Endothelial cell (in vitro differentiated cells): ENCODE results near the gene PDS5B. TPM values are rescaled to one million over a fixed set of nuclear protein-coding genes. Genes with fewer than 3 reads are reported as not detected.

ENCODE experiments used
- DNase-seq: peaks from one replicate; pipeline ENCODE4 v3.0.0; 2021; ENCODE audit warnings: low spot score
- H3K27ac Mint-ChIP-seq: one replicate; pipeline ENCODE4 v1.8.0; 2021; ENCODE audit warnings: mixed read lengths, inconsistent platforms; ENCODE audit not compliant: unreplicated experiment
- H3K27me3 Mint-ChIP-seq: one replicate; pipeline ENCODE4 v1.8.0; 2021; ENCODE audit warnings: mild to moderate bottlenecking, moderate library complexity, mixed read lengths, inconsistent platforms; ENCODE audit not compliant: unreplicated experiment
- H3K36me3 Mint-ChIP-seq: one replicate; pipeline ENCODE4 v1.8.0; 2021; ENCODE audit warnings: mild to moderate bottlenecking, low read depth, mixed read lengths, inconsistent platforms; ENCODE audit not compliant: unreplicated experiment
- H3K4me1 Mint-ChIP-seq: one replicate; pipeline ENCODE4 v1.8.0; 2021; ENCODE audit warnings: mild to moderate bottlenecking, mixed read lengths, inconsistent platforms; ENCODE audit not compliant: unreplicated experiment
- H3K4me3 Mint-ChIP-seq: one replicate; pipeline ENCODE4 v1.8.0; 2021; ENCODE audit warnings: mild to moderate bottlenecking, mixed read lengths, inconsistent platforms; ENCODE audit not compliant: unreplicated experiment
- H3K9me3 Mint-ChIP-seq: one replicate; pipeline ENCODE4 v1.8.0; 2021; ENCODE audit warnings: mixed read lengths, inconsistent platforms; ENCODE audit not compliant: unreplicated experiment
- total RNA-seq: library from RNA; stranded (reverse); fragmentation: NEBNext Ultra II Directional; extraction: Animal tissue kit (Norgen Biotek cat#: 25700); gene quantifications from one replicate; pipeline ENCODE4 v1.2.1, GENCODE V29; 2021; ENCODE audit not compliant: unreplicated experiment
- TF ChIP-seq, protein P1 (sequence below): fragments of 200-600 bp; sonication (generic); IDR thresholded peaks from one replicate; pipeline ENCODE4 v1.5.0; 2021; ENCODE audit warnings: antibody characterized with exemption; ENCODE audit not compliant: unreplicated experiment

PDS5B gene
- total RNA-seq, 1 donor from 2014 or later = 72.3 TPM

DNA sequence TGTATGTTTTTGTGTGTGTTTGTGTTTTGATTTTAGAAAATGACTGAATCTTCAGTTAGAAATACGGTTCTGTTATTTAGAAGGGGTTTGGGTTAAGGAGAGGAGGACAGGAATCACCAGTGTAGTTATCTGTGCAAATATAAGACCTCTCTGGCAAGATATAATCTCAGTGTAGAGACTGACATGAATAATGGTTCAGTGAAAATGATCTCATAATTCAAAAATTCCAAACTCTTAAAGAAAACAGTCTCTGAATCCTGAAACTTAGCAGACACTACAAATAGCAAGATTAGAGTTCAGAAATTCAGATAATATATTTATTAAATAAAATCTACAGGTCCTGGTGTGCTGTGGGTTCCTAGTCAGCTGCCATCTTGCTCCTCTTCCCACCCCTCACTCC lies 73.5 kb downstream of the PDS5B start:
- DNase-seq = no peak
- Mint-ChIP-seq H3K4me1 (no peaks in the 10 kb centered on the region), H3K27ac (peak overlapping the region; percentile 11)

DNA sequence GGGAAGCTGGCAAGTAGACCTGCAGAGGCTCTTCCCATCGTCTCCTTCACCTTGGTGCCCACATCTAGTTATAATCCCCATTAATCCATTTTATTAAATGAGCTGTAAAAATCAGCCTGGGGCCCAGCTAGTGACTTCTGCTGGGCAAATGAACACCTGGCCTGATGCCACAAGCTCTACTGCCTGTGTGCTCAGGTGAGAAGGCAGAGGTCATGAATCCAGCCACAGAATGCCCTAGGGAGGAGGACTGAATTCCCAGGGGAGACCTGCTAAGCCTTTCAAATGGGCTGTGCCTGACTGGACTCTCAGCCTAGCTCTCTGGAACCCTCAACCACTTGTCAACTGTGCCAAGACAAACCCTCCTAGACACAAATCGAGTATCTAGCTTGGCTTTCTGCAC lies 74.0 kb downstream of the PDS5B start:
- TF ChIP-seq, protein P1, sequence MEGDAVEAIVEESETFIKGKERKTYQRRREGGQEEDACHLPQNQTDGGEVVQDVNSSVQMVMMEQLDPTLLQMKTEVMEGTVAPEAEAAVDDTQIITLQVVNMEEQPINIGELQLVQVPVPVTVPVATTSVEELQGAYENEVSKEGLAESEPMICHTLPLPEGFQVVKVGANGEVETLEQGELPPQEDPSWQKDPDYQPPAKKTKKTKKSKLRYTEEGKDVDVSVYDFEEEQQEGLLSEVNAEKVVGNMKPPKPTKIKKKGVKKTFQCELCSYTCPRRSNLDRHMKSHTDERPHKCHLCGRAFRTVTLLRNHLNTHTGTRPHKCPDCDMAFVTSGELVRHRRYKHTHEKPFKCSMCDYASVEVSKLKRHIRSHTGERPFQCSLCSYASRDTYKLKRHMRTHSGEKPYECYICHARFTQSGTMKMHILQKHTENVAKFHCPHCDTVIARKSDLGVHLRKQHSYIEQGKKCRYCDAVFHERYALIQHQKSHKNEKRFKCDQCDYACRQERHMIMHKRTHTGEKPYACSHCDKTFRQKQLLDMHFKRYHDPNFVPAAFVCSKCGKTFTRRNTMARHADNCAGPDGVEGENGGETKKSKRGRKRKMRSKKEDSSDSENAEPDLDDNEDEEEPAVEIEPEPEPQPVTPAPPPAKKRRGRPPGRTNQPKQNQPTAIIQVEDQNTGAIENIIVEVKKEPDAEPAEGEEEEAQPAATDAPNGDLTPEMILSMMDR = no peak
- DNase-seq = no peak
- H3K9me3 Mint-ChIP-seq = no peaks in the 10 kb centered on the region
- no peak overlapping the region for H3K4me3 Mint-ChIP-seq
- H3K4me1 Mint-ChIP-seq = no peaks in the 10 kb centered on the region
- no peak overlapping the region for H3K27ac Mint-ChIP-seq
- peaks cover 5% of the 10 kb centered on the region for H3K27me3 Mint-ChIP-seq
- H3K36me3 Mint-ChIP-seq = peaks cover 17% of the 10 kb centered on the region

More for the DNA sequence above, 73.5 kb downstream of the PDS5B start:
- Mint-ChIP-seq H3K9me3 (no peaks in the 10 kb centered on the region), H3K4me3 (no peak overlapping the region), H3K27me3 (peaks cover 3% of the 10 kb centered on the region), H3K36me3 (peaks cover 20% of the 10 kb centered on the region)
- TF ChIP-seq, protein P1 = no peak

DNA sequence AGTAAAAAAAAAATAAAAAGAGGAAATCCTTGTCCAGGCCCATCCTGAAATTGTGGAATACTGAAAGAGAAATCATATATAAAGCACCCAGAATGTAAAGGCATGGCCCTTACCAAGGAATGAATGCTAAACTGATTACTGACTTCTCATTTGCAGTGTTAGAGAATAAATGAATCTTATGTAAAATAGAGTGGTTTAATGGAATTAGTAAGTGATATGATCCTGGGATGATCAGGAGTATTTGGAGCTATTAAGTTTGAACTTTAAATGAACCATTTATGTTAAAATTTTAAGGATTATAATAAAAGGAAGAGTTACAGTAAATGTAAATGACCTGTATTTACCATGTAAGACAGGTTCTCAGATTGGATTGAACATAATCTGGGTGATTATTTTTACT lies 75.4 kb downstream of the PDS5B start:
- no peak overlapping the region for H3K27ac Mint-ChIP-seq
- no peak overlapping the region for H3K4me3 Mint-ChIP-seq
- peaks cover 10% of the 10 kb centered on the region for H3K36me3 Mint-ChIP-seq
- TF ChIP-seq, protein P1 = no peak
- no peak for DNase-seq
- no peaks in the 10 kb centered on the region for H3K4me1 Mint-ChIP-seq
- no peaks in the 10 kb centered on the region for H3K9me3 Mint-ChIP-seq
- H3K27me3 Mint-ChIP-seq = peaks cover 5% of the 10 kb centered on the region

DNA sequence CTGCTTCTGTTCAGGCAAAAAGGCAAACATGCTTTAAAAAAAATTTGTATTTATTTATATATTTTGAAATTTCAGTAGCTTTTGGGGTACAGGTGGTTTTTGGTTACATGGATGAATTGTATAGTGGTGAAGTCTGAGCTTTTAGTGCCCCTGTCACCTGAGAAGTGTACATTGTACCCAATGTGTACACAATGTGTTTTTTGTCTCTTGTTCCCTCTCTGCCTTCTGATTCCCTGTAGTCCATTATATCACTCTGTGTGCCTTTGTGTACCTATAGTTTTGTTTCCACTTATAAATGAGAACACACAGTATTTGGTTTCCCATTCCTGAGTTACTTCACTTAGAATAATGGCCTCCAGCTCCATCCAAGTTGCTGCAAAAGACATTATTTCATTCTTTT lies 77.4 kb downstream of the PDS5B start:
- peaks cover 3% of the 10 kb centered on the region for H3K27me3 Mint-ChIP-seq
- H3K36me3 Mint-ChIP-seq = peaks cover 3% of the 10 kb centered on the region
- H3K4me3 Mint-ChIP-seq = no peak overlapping the region
- H3K27ac Mint-ChIP-seq = no peak overlapping the region
- no peaks in the 10 kb centered on the region for H3K4me1 Mint-ChIP-seq
- DNase-seq = no peak
- TF ChIP-seq, protein P1 = no peak
- no peaks in the 10 kb centered on the region for H3K9me3 Mint-ChIP-seq

DNA sequence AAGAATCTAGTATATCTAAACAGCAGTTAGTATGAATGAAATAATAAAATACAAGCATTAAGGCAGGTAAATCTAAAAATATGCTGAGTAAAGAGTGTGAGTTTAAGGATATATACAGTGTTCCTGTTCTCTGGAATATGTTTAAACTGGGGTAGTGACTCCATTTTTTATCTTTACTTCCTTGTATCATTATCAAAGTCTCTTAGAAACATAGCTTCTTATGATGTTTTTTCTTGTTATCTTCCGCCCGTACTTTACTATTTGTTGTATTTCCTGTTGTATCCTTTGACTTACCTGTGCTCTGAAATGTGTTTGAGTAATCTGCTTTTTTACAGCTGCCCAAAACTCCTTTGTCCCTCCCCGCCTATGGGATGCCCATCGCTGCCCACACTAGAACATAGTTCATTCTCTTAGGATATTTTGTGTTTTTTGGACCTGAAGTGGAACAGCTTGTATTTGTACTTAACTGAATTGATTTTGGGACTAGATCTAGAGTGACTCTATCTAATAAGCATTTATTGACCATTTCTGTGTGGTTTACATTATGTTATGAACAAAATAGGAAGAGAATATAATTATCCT lies 80.8 kb downstream of the PDS5B start:
- Mint-ChIP-seq H3K9me3 (no peaks in the 10 kb centered on the region), H3K36me3 (peaks cover 3% of the 10 kb centered on the region), H3K4me3 (no peak overlapping the region), H3K4me1 (no peaks in the 10 kb centered on the region), H3K27me3 (peaks cover 3% of the 10 kb centered on the region), H3K27ac (peak overlapping the region; percentile 3)
- TF ChIP-seq, protein P1 = no peak
- no peak for DNase-seq
